H9 (cell line): ENCODE measurements around the gene MRPS23. TPM values are rescaled to one million over a fixed set of nuclear protein-coding genes. Genes with fewer than 3 reads are reported as not detected.

Experiments
- DNase-seq: peaks from one replicate; pipeline ENCODE4 v3.0.0-alpha.2; 2017
- H2AFZ ChIP-seq: one replicate; pipeline ENCODE4 v1.6.1; 2013; ENCODE audit warnings: mild to moderate bottlenecking, low read length, control low read depth, moderate library complexity
- H2AK5ac ChIP-seq: 2 replicates; pipeline ENCODE4 v1.6.1; 2013; ENCODE audit warnings: low read length, control low read depth, mixed read lengths; ENCODE audit not compliant: insufficient read length
- H2BK120ac ChIP-seq: one replicate; pipeline ENCODE4 v1.6.1; 2013; ENCODE audit warnings: low read depth, mild to moderate bottlenecking, low read length, control low read depth, inconsistent platforms; ENCODE audit not compliant: poor library complexity, severe bottlenecking
- H2BK12ac ChIP-seq: 2 replicates; pipeline ENCODE4 v1.6.1; 2013; ENCODE audit warnings: low read length, control low read depth, mixed read lengths, low read depth; ENCODE audit not compliant: insufficient read length
- H2BK15ac ChIP-seq: 2 replicates; pipeline ENCODE4 v1.6.1; 2013; ENCODE audit warnings: low read depth, low read length, control low read depth
- H2BK20ac ChIP-seq: one replicate; pipeline ENCODE4 v1.6.1; 2013; ENCODE audit warnings: low read depth, mild to moderate bottlenecking, low read length, control low read depth, inconsistent platforms; ENCODE audit not compliant: poor library complexity, severe bottlenecking
- H2BK5ac ChIP-seq: 2 replicates; pipeline ENCODE4 v1.6.1; 2013; ENCODE audit warnings: low read length, control low read depth, mixed read lengths; ENCODE audit not compliant: insufficient read length
- H3K14ac ChIP-seq: 2 replicates; pipeline ENCODE4 v1.6.1; 2013; ENCODE audit warnings: low read length, control low read depth; ENCODE audit not compliant: insufficient read depth
- H3K18ac ChIP-seq: 2 replicates; pipeline ENCODE4 v1.6.1; 2013; ENCODE audit warnings: low read depth, mild to moderate bottlenecking, mixed read lengths, low read length, control low read depth; ENCODE audit not compliant: insufficient read length
- H3K23ac ChIP-seq: 2 replicates; pipeline ENCODE4 v1.6.1; 2013; ENCODE audit warnings: low read length, control low read depth, mixed read lengths, low read depth; ENCODE audit not compliant: insufficient read length
- H3K23me2 ChIP-seq: 2 replicates; pipeline ENCODE4 v1.6.1; 2013; ENCODE audit warnings: low read depth, mild to moderate bottlenecking, mixed read lengths, low read length, control low read depth; ENCODE audit not compliant: insufficient read length, poor library complexity, severe bottlenecking
- H3K27ac ChIP-seq: 2 replicates; pipeline ENCODE4 v1.5.1; 2013; ENCODE audit warnings: low read length, control low read depth, mixed read lengths, low read depth; ENCODE audit not compliant: insufficient read length
- H3K27me3 ChIP-seq: 2 replicates; pipeline ENCODE4 v1.6.1; 2013; ENCODE audit warnings: low read length, control low read depth, inconsistent platforms; ENCODE audit not compliant: insufficient read depth
- H3K4ac ChIP-seq: 2 replicates; pipeline ENCODE4 v1.6.1; 2013; ENCODE audit warnings: low read depth, mild to moderate bottlenecking, control low read depth, inconsistent platforms, low read length, moderate library complexity
- H3K4me1 ChIP-seq: 2 replicates; pipeline ENCODE4 v1.6.1; 2013; ENCODE audit warnings: low read length, control low read depth, inconsistent platforms; ENCODE audit not compliant: insufficient read depth
- H3K4me2 ChIP-seq: 2 replicates; pipeline ENCODE4 v1.6.1; 2013; ENCODE audit warnings: low read length, control low read depth, mixed read lengths; ENCODE audit not compliant: insufficient read length, insufficient read depth
- H3K56ac ChIP-seq: 2 replicates; pipeline ENCODE4 v1.6.1; 2013; ENCODE audit warnings: low read depth, mild to moderate bottlenecking, mixed read lengths, low read length, control low read depth; ENCODE audit not compliant: insufficient read length
- H3K79me1 ChIP-seq: 2 replicates; pipeline ENCODE4 v1.6.1; 2013; ENCODE audit warnings: low read depth, mild to moderate bottlenecking, moderate library complexity, low read length, control low read depth, inconsistent platforms; ENCODE audit not compliant: insufficient read depth, poor library complexity, severe bottlenecking
- H3K79me2 ChIP-seq: 2 replicates; pipeline ENCODE4 v1.6.1; 2013; ENCODE audit warnings: low read length, control low read depth, inconsistent platforms; ENCODE audit not compliant: insufficient read depth
- H3K9ac ChIP-seq: 2 replicates; pipeline ENCODE4 v1.6.1; 2013; ENCODE audit warnings: low read length, control low read depth, mixed read lengths; ENCODE audit not compliant: insufficient read length; ENCODE audit errors: extremely low read depth
- H3K9me3 ChIP-seq: one replicate; pipeline ENCODE4 v1.6.1; 2013; ENCODE audit warnings: low read depth, low read length, inconsistent platforms; ENCODE audit not compliant: control insufficient read depth
- H3T11ph ChIP-seq: one replicate; pipeline ENCODE4 v1.6.1; 2013; ENCODE audit warnings: mild to moderate bottlenecking, low read length, control low read depth, inconsistent platforms
- H4K20me1 ChIP-seq: one replicate; pipeline ENCODE4 v1.6.1; 2013; ENCODE audit not compliant: control insufficient read depth, insufficient read length, insufficient read depth
- H4K5ac ChIP-seq: 2 replicates; pipeline ENCODE4 v1.6.1; 2013; ENCODE audit warnings: low read depth, mild to moderate bottlenecking, mixed read lengths, low read length, control low read depth; ENCODE audit not compliant: insufficient read length
- H4K8ac ChIP-seq: replicated peaks from 2 replicates; pipeline ENCODE4 v1.6.1; 2013; ENCODE audit warnings: low read length, control low read depth, mixed read lengths, low read depth; ENCODE audit not compliant: insufficient read length
- H4K91ac ChIP-seq: 2 replicates; pipeline ENCODE4 v1.6.1; 2013; ENCODE audit warnings: low read depth, mild to moderate bottlenecking, moderate library complexity, mixed read lengths, low read length, control low read depth; ENCODE audit not compliant: insufficient read length
- H3K27ac Mint-ChIP-seq, 3 experiments: 2 replicates in 2 of 3; 3 replicates in 1 of 3; pipeline ENCODE4 v1.8.0; 2020 to 2021; ENCODE audit warnings: mixed read lengths in 3 of 3, mild to moderate bottlenecking in 1 of 3, moderate library complexity in 1 of 3
- H3K27me3 Mint-ChIP-seq: 2 replicates; pipeline ENCODE4 v1.8.0; 2021; ENCODE audit warnings: low read depth, mild to moderate bottlenecking, moderate library complexity, mixed read lengths
- H3K36me3 Mint-ChIP-seq, 3 experiments: 2 replicates in 2 of 3; 3 replicates in 1 of 3; pipeline ENCODE4 v1.8.0; 2020 to 2021; ENCODE audit warnings: low read depth in 3 of 3, mixed read lengths in 3 of 3; ENCODE audit not compliant: insufficient read depth in 1 of 3
- H3K4me1 Mint-ChIP-seq, 2 experiments: 2 replicates each; pipeline ENCODE4 v1.8.0; 2020; ENCODE audit warnings: mixed read lengths in 2 of 2
- H3K4me3 Mint-ChIP-seq, 2 experiments: 2 replicates in 1 of 2; 3 replicates in 1 of 2; pipeline ENCODE4 v1.8.0; 2020 to 2021; ENCODE audit warnings: mild to moderate bottlenecking in 2 of 2, mixed read lengths in 2 of 2, moderate library complexity in 1 of 2
- H3K9me3 Mint-ChIP-seq, 2 experiments: 2 replicates in 1 of 2; 3 replicates in 1 of 2; pipeline ENCODE4 v1.8.0; 2020; ENCODE audit warnings: mild to moderate bottlenecking in 2 of 2, mixed read lengths in 2 of 2, moderate library complexity in 1 of 2
- WGBS: extraction: QIAGEN DNeasy Blood & Tissue Kit; methylation state at CpG from one replicate; pipeline ENCODE4 v1.1.7; 2013; ENCODE audit warnings: missing lambda C conversion rate, low lambda C conversion rate, mixed read lengths; ENCODE audit not compliant: insufficient read length; ENCODE audit errors: extremely low coverage; 5-methylcytosine and 5-hydroxymethylcytosine counted together
- total RNA-seq: library from RNA; stranded (reverse); gene quantifications from 2 replicates; pipeline ENCODE4 v1.2.1, GENCODE V29; 2021
- TF ChIP-seq, protein P1 (sequence below): fragments of 200-600 bp; sonication (generic); conservative IDR thresholded peaks from 3 replicates; pipeline ENCODE4 v1.8.0; 2021; ENCODE audit warnings: antibody characterized with exemption, mild to moderate bottlenecking

Gene MRPS23
- total RNA-seq, 1 experiment from 2014 or later, result 62.0 TPM

DNA sequence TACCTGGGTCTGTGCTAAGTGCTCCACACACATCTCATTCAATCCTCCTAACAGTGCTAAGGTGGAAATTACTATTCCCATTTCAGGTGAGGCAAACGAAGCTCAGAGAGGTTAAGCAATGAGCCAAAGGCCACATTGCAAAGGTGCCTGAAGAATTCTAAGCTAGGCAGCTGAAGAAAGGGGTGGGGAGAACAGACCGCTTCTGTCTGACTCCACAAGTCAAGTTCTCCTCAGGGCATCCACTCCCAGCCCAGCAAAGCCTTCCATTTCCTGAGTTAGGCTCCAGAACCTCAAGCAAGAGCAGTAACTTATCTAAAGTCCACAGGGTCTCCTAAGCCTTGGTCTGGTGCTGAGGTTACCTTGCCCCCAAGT is 27.0 kb upstream of the MRPS23 start:
- no peaks in the 10 kb centered on the region for H3K9me3 ChIP-seq
- H3K56ac ChIP-seq, result no peak overlapping the region
- Mint-ChIP-seq H3K9me3 (no peaks in the 10 kb centered on the region), H3K36me3 (peaks cover 0 to 4% (median 2%) of the 10 kb centered on the region in 3 experiments; a peak in 1 of 7 replicates), H3K27me3 (peaks cover 73% of the 10 kb centered on the region), H3K4me1 (peaks cover 67 to 71% of the 10 kb centered on the region in 2 experiments), H3K27ac (no peak overlapping the region), H3K4me3 (no peak overlapping the region)
- no peak overlapping the region for H3K27ac ChIP-seq
- H2BK12ac ChIP-seq, result no peak overlapping the region
- H3K9ac ChIP-seq, result no peak overlapping the region
- H2BK15ac ChIP-seq, result no peak overlapping the region
- no peaks in the 10 kb centered on the region for H3K79me2 ChIP-seq
- no peak overlapping the region for H4K5ac ChIP-seq
- H3K79me1 ChIP-seq, result no peaks in the 10 kb centered on the region
- no peak overlapping the region for H4K8ac ChIP-seq
- no peak overlapping the region for H2BK120ac ChIP-seq
- TF ChIP-seq, protein P1, sequence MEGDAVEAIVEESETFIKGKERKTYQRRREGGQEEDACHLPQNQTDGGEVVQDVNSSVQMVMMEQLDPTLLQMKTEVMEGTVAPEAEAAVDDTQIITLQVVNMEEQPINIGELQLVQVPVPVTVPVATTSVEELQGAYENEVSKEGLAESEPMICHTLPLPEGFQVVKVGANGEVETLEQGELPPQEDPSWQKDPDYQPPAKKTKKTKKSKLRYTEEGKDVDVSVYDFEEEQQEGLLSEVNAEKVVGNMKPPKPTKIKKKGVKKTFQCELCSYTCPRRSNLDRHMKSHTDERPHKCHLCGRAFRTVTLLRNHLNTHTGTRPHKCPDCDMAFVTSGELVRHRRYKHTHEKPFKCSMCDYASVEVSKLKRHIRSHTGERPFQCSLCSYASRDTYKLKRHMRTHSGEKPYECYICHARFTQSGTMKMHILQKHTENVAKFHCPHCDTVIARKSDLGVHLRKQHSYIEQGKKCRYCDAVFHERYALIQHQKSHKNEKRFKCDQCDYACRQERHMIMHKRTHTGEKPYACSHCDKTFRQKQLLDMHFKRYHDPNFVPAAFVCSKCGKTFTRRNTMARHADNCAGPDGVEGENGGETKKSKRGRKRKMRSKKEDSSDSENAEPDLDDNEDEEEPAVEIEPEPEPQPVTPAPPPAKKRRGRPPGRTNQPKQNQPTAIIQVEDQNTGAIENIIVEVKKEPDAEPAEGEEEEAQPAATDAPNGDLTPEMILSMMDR, result no peak
- H4K20me1 ChIP-seq, result peaks cover 4% of the 10 kb centered on the region
- peaks cover 33% of the 10 kb centered on the region for H3K4me1 ChIP-seq
- H3T11ph ChIP-seq, result no peak overlapping the region
- H2AK5ac ChIP-seq, result no peak overlapping the region
- no peak overlapping the region for H3K4ac ChIP-seq
- no peak overlapping the region for H3K23ac ChIP-seq
- no peaks in the 10 kb centered on the region; the same call in 1 of the 2 replicates for H3K27me3 ChIP-seq
- no peak overlapping the region for H3K4me2 ChIP-seq
- H3K23me2 ChIP-seq, result peaks cover 3% of the 10 kb centered on the region
- peak overlapping the region; percentile 63 for H4K91ac ChIP-seq
- H3K18ac ChIP-seq, result no peak overlapping the region
- no peak overlapping the region for H2BK20ac ChIP-seq
- no peak overlapping the region for H2BK5ac ChIP-seq
- no peak for DNase-seq
- no peak overlapping the region for H3K14ac ChIP-seq
- WGBS, result no CpG with 5 or more reads among the region's 2 CpGs
- H2AFZ ChIP-seq, result no peak overlapping the region
